SU-DHL-6 (cell line): ENCODE data around the gene GBA2.

ENCODE experiments used
- H2AFZ ChIP-seq: fragments of 200-600 bp; sonication (generic); 2 replicates; pipeline ENCODE4 v1.6.1; 2014; ENCODE audit warnings: low read depth, mild to moderate bottlenecking, moderate library complexity, mixed read lengths, antibody characterized with exemption, low read length; ENCODE audit not compliant: severe bottlenecking
- H3F3A ChIP-seq: fragments of 200-600 bp; shearing (Covaris generic); 2 replicates; pipeline ENCODE4 v1.6.0; 2016; ENCODE audit warnings: antibody characterized with exemption, mild to moderate bottlenecking; ENCODE audit not compliant: insufficient read depth
- H3K27ac ChIP-seq: fragments of 200-600 bp; sonication (generic); 2 replicates; pipeline ENCODE4 v1.5.1; 2016; ENCODE audit warnings: low read depth, mild to moderate bottlenecking, low read length, moderate library complexity, mixed read lengths
- H3K27me3 ChIP-seq: fragments of 200-600 bp; sonication (generic), shearing (Covaris generic); 2 replicates; pipeline ENCODE4 v1.6.0; 2014; ENCODE audit warnings: mild to moderate bottlenecking, low read length
- H3K36me3 ChIP-seq: fragments of 200-600 bp; sonication (generic); 2 replicates; pipeline ENCODE4 v1.6.1; 2014; ENCODE audit warnings: mild to moderate bottlenecking, low read length, mixed read lengths
- H3K4me2 ChIP-seq: fragments of 300-600, 200-600 bp; shearing (Covaris generic), sonication (generic); 2 replicates; pipeline ENCODE4 v1.6.0; 2014; ENCODE audit warnings: low read length, low read depth, mild to moderate bottlenecking; ENCODE audit not compliant: poor library complexity, severe bottlenecking
- H3K4me3 ChIP-seq: fragments of 200-600 bp; sonication (generic); 2 replicates; pipeline ENCODE4 v1.5.1; 2014; ENCODE audit warnings: antibody characterized with exemption, low read length, mild to moderate bottlenecking, mixed read lengths; ENCODE audit not compliant: insufficient read depth, poor library complexity, severe bottlenecking
- H3K79me2 ChIP-seq: fragments of 200-600 bp; sonication (generic); 2 replicates; pipeline ENCODE4 v1.6.1; 2014; ENCODE audit warnings: mild to moderate bottlenecking, low read length, moderate library complexity; ENCODE audit not compliant: insufficient read depth
- H3K9ac ChIP-seq: fragments of 200-600 bp; sonication (generic); 2 replicates; pipeline ENCODE4 v1.7.0; 2014; ENCODE audit warnings: mild to moderate bottlenecking, low read length
- H3K9me2 ChIP-seq: fragments of 200-600 bp; sonication (generic); replicated peaks from 2 replicates; pipeline ENCODE4 v1.6.1; 2014; ENCODE audit warnings: low read length; ENCODE audit not compliant: insufficient read depth
- H3K9me3 ChIP-seq: fragments of 200-600 bp; sonication (generic); 2 replicates; pipeline ENCODE4 v1.6.1; 2014; ENCODE audit warnings: low read length, mixed read lengths; ENCODE audit not compliant: insufficient read depth
- H4K20me1 ChIP-seq: fragments of 200-600 bp; sonication (generic); 2 replicates; pipeline ENCODE4 v1.6.1; 2014; ENCODE audit warnings: low read depth, mild to moderate bottlenecking, antibody characterized with exemption, low read length, moderate library complexity, mixed read lengths
- EZH2phosphoT487 ChIP-seq: fragments of 200-600 bp; sonication (generic), shearing (Covaris generic); conservative IDR thresholded peaks from 2 replicates; pipeline ENCODE4 v1.6.1; 2018; ENCODE audit warnings: mild to moderate bottlenecking, antibody characterized with exemption, low read length, moderate library complexity, mixed read lengths
- TF ChIP-seq, protein P1 (sequence below): fragments of 200-600 bp; sonication (generic); IDR thresholded peaks from one replicate; pipeline ENCODE4 v1.5.1; 2017; ENCODE audit warnings: antibody characterized with exemption, mild to moderate bottlenecking, low read length, moderate library complexity; ENCODE audit not compliant: insufficient read depth, poor library complexity, severe bottlenecking

The GBA2 gene

DNA sequence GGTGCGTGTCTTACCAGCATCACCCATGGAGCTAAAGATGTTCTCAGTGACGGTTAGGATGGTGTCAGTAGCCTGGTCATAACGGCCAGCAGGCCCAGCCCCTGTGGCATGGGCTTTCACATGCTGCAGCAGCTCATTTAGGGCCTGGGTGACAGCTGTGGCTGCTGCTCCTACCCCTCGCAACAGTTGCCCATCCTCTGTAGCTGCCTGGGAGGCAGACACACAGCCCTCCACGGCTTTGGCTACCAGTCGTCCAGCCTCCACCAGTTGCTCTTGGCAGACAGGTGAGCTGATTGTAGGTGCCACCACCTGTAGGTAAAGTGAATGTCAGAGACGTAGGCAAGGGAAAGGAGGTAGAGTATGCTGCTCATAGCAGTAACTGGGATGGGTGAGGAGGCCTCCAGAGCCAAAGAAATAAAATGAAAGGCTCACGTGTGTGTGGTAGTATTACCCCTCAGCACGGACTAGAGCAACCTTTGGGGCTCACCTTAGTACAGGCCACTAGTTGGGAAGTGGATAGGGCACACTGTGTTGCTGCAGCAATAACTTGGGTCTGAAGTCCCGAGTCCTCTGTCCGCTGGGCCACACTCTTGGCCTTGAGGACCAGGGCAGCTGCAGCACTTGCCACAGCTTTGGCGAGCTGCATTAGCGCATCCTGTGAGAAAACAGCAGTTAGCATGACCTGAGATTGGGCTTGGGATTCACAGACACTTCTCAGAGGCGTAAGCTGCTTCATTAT is 31.7 kb downstream of the GBA2 start:
- no peak overlapping the region for H3K4me2 ChIP-seq
- H3K9me2 ChIP-seq = no peaks in the 10 kb centered on the region
- H3F3A ChIP-seq = no peaks in the 10 kb centered on the region
- no peaks in the 10 kb centered on the region for H3K9me3 ChIP-seq
- H3K27ac ChIP-seq = no peak overlapping the region
- H4K20me1 ChIP-seq = no peaks in the 10 kb centered on the region
- no peaks in the 10 kb centered on the region for H3K79me2 ChIP-seq
- H2AFZ ChIP-seq = no peak overlapping the region
- H3K9ac ChIP-seq = no peak overlapping the region
- no peak overlapping the region for H3K4me3 ChIP-seq
- no peaks in the 10 kb centered on the region for H3K27me3 ChIP-seq
- TF ChIP-seq EZH2phosphoT487 = no peak
- TF ChIP-seq, protein P1, sequence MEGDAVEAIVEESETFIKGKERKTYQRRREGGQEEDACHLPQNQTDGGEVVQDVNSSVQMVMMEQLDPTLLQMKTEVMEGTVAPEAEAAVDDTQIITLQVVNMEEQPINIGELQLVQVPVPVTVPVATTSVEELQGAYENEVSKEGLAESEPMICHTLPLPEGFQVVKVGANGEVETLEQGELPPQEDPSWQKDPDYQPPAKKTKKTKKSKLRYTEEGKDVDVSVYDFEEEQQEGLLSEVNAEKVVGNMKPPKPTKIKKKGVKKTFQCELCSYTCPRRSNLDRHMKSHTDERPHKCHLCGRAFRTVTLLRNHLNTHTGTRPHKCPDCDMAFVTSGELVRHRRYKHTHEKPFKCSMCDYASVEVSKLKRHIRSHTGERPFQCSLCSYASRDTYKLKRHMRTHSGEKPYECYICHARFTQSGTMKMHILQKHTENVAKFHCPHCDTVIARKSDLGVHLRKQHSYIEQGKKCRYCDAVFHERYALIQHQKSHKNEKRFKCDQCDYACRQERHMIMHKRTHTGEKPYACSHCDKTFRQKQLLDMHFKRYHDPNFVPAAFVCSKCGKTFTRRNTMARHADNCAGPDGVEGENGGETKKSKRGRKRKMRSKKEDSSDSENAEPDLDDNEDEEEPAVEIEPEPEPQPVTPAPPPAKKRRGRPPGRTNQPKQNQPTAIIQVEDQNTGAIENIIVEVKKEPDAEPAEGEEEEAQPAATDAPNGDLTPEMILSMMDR = no peak
- H3K36me3 ChIP-seq = peaks cover 10% of the 10 kb centered on the region; the same call in 1 of the 2 replicates

DNA sequence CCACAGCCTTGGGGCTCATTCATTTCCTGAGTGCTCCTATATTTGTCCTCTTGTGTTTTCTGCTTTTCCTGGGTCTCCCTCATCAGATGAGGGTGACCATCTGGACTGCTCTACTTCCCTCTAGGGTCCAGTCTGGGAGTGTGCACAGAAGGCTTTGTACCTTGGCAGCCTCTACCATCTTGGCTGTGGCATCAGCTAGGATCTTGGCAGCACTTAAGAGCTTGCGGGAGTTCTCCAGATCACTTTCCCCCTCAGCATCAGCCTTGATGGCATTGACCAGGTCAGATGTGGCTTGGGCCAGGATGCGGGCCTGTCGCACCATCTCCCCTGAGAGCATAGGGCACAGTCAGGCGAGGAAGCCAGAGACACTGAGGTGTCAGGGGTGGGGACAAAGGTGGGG is 32.8 kb downstream of the GBA2 start:
- Histone ChIP-seq H3K4me2 (no peak overlapping the region), H3K4me3 (no peak overlapping the region), H3K9me3 (no peaks in the 10 kb centered on the region), H3K27me3 (no peaks in the 10 kb centered on the region), H3K9ac (no peak overlapping the region), H2AFZ (no peak overlapping the region), H3K36me3 (peaks cover 10% of the 10 kb centered on the region; the same call in 1 of the 2 replicates), H3K79me2 (no peaks in the 10 kb centered on the region), H4K20me1 (no peaks in the 10 kb centered on the region), H3F3A (no peaks in the 10 kb centered on the region), H3K9me2 (no peaks in the 10 kb centered on the region), H3K27ac (no peak overlapping the region)
- TF ChIP-seq, protein P1 = no peak
- TF ChIP-seq EZH2phosphoT487 = no peak

DNA sequence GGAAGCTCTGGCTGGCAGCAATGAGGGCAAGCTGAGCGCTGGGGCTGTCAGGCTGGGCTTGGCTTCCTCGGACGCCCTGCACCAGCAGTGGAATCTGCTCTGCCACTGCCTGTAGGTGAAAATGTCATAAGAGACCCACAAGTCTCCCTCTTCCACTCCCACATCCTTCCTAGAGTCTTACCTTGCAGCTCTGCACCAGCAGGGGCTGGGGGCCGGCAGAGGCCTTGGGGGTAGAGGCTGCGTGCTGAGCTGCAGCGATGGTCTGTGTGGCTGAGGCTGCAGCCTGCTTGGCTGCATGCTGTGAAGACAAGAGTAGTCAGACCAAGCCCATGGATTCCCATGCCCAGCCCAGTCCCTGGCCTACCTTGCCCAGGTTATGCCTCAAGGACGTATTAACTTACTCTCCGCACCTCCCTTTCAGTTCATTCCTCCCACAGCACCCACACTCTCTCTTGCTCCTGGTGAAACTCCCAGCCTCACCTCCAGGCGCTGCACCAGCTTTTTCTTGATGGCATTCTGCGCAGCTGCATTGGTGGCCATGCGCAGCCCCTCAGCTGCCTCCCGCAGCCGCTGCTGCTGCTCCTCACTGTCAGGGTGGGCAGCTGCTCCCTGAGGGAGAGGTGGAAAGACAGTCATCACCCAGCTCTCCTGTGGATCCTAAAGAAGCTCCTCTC is 34.3 kb downstream of the GBA2 start:
- TF ChIP-seq, protein P1 = no peak
- TF ChIP-seq EZH2phosphoT487 = no peak
- H3K36me3 ChIP-seq = peaks cover 13% of the 10 kb centered on the region; the same call in 1 of the 2 replicates
- H3F3A ChIP-seq = no peaks in the 10 kb centered on the region
- H3K9me3 ChIP-seq = no peaks in the 10 kb centered on the region
- H3K27me3 ChIP-seq = no peaks in the 10 kb centered on the region
- no peaks in the 10 kb centered on the region for H3K79me2 ChIP-seq
- no peak overlapping the region for H3K4me3 ChIP-seq
- H2AFZ ChIP-seq = no peak overlapping the region
- H3K4me2 ChIP-seq = no peak overlapping the region
- no peaks in the 10 kb centered on the region for H4K20me1 ChIP-seq
- H3K9ac ChIP-seq = no peak overlapping the region
- H3K27ac ChIP-seq = no peak overlapping the region
- no peaks in the 10 kb centered on the region for H3K9me2 ChIP-seq
